SKM-1 treated with dmso at 0.1 percent for 144 hours (cell line): Measurements from ENCODE around the gene MAML1.
A peak's percentile ranks its signal among the peaks of the same experiment; 100 is the strongest.
"Not testable (repeated sequence)": the region's sequence is repeated elsewhere in the genome, so short reads cannot be mapped to it uniquely, and the experiment has no call there.

ENCODE experiments used
- DNase-seq: peaks from one replicate; lab custom pipeline; 2025; ENCODE audit not compliant: unreplicated experiment; lab: John Stamatoyannopoulos, UW

The MAML1 gene

DNA sequence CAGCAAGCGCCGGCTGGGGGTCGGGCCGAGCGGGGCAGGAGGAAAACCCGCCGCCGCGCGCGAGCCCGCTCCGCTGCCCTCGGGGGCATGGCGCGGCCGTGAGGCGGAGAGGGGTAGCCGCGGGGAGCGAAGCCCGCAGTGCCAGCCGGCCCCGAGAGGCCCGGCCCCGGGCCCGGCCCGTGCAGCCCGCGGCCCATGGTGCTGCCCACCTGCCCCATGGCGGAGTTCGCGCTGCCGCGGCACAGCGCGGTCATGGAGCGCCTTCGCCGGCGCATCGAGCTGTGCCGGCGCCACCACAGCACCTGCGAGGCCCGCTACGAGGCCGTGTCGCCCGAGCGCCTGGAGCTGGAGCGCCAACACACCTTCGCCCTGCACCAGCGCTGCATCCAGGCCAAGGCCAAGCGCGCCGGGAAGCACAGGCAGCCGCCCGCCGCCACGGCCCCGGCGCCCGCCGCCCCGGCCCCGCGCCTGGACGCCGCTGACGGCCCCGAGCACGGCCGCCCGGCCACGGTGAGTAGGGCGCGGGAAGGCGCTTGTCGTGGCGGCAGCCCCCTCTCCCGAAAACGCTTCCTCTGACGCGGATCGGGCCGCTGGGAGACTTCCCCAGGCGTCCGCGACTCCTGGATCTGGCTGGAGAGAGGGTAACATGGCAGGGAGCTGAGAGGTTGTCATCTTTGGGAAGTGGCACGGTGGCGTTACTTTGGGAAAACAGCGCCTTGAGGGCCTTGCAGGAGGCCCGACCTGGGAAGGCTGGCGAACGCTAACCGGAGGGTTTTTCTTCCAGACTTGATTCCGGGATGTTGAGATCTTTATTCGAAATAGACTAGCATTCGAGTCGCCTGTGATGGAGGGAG lies 523 bp downstream of the MAML1 start:
- no peak for DNase-seq

DNA sequence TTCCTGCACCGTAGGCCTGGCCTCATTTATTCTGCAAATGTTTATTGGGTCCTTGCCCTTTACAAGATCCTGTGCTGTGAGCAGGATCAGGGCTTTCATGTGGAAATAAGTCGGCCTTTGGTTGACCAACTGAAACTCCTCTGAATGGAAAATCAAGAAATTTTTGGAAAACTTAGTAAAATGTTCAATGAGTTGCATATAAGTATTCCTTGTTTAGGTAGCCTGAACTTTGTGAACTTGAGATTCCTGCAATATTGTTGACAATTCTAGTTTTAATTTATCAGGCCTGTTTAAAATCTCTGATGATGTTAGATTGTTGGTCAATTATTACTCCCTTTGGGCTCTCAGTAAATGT lies 1.1 kb downstream of the MAML1 start:
- DNase-seq = no peak

DNA sequence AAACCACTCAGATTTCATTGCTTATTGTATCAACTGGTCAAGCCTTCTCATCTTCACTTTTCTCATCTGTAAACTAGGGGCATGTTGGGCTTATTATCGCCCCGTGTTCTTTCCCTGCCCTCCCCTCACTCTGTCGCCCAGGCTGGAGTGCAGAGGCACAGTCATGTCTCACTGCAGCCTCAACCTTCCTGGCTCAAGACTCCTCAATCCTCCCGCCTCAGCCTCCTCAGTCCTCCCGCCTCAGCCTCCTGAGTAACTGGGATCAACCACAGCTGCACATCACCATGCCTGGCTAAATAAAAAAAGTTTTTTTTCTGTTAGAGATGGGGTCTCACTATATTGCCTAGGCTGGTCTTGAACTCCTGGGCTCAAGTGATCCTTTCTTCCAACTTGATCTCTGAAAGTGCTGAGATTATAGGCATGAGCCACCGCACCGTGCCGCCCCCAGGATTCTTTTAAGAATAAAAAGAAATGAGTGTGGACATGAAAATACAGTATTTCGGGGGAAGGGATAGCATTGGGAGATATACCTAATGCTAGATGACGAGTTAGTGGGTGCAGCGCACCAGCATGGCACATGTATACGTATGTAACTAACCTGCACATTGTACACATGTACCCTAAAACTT lies 2.0 kb downstream of the MAML1 start:
- DNase-seq = no peak

DNA sequence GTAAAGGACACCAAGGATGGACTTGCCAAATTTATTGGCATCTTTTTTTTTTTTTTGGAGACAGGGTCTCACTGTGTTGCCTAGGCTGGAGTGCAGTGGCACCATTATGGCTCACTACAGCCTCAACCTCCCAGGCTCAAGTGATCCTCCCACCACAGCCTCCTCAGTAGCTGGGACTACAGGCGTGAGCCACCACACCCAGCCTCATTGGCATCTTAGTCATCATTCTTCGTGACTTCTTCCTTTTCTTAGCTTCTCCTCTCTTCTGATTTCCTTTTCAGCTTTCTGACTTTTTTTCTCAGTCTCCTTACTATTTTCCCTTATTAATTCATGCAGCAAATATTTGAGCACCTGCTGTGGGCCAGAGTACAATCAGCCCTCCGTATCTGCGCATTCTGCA lies 6.1 kb downstream of the MAML1 start:
- no peak for DNase-seq

DNA sequence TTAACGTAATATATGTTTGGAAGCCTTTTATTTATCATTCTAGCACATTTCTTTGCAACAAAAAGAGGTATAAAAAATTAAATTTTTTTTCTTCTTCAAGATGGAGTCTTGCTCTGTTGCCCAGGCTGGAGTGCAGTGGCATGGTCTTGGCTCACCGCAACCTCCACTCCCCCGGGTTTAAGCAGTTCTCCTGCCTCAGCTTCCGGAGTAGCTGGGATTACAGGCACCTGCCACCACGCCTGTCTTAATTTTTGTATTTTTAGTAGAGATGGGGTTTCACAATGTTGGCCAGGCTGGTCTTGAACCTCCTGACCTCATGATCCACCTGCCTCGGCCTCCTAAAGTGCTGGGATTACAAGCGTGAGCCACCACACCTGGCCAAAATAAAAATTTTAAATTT lies 11.5 kb downstream of the MAML1 start:
- DNase-seq = not testable (repeated sequence)

DNA sequence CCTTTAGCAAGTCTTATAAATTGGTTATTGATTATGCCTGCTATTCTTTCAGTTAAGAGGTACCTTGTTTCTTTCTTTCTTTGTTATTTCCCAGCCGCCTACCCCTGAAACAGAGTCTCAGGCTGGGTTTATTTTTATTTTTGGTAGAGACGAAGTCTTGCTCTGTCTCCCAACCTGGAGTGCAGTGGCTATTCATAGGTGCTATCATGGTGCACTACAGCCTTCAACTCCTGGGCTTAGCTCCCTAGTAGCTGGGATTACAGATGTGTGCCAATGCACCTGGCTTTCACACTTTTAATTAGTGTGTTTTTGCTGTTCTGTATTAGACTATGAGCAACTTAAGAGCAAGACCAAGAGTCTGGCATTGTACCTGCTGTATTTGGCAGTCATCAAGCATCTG lies 14.2 kb downstream of the MAML1 start:
- DNase-seq = no peak

DNA sequence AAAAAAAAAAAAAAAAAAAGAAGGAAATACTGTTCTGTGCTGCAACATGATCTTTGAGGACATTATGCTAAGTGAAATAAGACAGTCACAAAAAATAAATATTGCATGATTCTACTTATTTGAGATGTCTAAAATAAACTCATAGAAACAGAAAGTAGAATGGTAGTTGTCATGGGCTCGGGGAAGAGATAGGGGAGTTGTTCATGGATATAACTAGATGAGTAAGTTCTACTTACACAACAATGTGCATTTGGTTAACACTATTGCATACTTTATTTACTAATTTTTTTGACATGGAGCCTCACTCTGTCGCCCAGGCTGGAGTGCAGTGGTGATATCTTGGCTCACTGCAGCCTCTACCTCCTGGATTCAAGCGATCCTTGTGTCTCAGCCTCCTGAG lies 15.2 kb downstream of the MAML1 start:
- DNase-seq = no peak

DNA sequence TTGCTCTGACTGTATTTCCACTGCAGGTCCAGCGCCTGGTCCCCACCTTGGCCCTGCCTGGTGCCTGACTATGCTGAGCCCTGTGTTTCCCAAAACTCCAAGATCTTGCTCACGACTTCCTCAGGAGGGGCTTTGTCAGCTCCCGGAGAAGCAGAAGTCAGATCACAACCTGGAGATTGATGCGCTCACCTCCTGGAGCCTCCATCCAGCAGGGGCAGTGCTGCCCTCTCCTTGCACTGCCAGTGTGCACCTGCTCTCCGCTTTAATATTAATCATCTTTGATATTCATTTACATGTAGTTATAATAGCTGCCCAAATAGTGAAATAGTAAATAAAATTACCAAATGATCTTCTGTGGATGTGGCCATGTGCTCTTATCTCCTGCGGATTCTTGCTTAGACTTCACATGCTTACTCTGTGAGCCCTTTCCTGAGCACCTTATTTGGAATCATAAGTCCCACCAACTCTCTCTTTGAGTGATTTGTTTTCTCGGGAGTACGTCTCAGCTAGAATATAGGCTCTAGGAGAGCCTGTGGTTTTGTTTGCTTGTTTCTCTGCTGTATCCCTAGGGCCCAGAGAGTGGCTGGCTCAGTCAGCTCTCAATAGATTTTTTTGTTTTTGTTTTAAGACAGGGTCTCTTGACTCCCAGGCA lies 17.4 kb downstream of the MAML1 start:
- no peak for DNase-seq

DNA sequence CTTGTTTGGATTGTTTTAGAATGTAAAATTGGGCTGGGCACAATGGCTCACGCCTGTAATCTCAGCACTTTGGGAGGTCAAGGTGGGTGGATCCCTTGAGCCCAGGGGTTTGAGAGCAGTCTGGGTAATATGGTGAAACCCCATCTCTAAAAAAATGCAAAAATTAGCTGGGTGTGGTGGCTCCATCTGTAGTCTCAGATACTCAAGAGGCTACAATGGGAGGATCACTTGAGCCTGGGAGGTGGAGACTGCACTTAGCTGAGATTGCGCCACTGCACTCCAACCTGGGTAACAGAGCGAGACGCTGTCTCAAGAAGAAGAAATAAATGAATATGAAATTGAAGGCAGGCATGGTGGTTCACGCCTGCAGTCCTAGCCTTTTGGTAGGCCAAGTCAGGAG lies 21.3 kb downstream of the MAML1 start:
- no peak for DNase-seq

DNA sequence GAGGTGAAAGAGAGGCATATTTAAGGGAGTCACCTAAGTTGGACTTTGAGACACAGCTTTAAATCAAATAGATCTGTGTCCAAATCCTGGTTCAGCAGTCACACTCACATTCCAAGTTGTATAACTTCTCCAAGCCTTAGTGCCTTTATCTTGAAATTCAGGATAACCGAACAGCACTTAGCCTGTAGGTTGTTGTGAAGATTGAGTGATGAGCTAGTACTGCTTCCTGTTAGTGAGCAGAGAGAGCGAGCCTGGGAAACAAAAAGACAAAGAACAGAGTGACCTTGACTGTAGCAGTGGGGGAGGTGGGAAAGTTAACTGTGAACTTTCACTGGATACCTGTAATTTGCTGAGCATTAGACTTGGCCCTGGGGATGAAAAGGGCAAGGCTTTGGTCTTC lies 22.4 kb downstream of the MAML1 start:
- DNase-seq = no peak

DNA sequence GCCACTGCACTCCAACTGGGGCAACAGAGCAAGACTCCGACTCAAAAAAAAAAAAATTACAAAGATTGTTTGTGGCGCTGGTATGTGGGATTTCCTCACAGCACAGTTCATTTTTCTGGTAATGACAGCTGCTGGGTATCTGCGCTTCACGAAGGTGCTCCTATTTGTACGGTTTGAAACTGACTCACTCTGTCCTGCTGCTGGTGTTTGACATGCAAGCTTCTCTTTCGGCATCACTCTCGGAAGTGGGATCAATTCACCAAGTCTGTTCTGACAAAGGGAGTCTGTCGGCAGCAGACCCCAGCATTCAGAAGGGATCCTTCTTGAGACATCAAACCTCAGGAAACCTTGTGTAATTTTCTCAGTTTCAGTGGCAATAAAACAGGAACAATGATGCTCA lies 26.3 kb downstream of the MAML1 start:
- DNase-seq = peak; percentile 52

DNA sequence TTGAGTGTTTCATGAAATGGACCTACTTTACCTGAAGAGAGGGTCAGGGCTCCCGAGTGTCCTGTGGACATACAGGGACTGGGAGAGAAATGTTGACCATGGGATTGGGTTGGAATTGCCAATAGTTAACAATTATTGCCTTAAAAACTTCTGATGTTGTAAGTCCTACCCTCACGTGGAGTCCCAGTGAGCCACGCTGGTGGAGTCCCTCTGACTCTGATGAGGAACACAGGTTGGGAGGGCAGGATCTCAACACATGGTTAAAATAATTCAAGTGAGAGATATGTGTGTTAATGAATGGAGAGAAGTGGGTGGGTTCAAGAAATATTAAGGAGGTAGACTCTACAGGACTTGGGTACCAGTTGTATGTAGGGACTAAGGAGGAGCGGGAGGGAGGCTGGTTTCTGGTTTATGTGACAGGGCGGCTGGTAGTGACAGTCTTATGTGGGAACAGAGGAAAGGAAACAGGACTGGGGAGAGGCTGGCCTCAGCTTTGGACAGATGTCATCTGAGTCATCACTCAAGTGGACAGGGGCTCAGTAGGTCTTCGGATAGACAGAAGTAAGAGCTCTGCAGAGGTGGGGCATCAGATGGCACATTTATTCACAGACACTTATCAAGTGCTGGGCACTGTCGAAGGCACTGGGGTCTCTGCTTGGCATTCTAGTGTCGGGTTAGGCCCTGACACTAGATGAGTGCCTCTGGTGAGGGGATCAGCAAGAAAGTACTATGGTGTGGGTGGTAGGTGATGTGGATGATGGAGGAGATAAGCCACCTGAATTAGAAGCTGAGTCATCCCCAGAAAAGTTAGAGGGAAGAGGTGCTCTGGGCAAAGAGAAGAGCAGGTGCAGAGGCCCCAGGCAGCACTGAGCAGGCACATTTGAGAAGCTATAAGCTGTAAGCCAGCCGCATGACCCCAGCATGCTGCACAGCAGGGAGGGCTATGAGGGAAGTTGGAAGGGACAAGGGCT lies 27.2 kb downstream of the MAML1 start:
- no peak for DNase-seq

DNA sequence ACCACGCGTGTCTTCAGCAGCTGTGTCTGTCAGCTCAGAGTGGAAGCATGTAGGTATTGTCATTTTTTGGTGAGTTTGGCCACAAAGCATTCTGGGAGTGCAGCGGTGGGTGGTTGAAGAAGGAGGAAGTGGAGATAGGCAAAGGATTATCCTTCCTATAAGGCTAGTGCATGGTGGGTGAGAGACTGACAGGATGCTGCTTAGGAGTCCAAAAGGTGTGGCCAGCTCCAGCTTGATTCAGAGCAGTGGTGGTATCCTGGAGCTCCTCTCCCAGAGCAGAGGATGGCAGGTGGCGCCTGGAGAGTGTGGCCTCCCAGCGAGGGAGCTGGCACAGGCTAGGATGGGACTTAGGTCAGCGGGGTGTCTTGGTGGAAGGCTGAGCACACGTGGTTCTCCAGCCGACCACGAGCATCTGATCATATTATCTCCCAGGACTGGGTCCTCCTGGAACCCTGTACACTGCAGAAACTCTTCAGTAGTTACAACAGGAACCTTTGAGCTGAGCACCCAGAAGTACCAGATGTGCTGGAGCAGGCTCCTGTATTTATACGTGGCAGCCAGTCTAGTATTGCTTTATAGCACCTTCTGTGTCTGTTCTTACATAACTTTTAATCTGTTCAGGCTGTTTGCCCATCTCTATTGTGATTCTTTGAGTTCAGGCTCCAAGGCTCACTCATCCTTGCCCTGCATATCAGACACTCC lies 29.6 kb downstream of the MAML1 start:
- peak; percentile 77 for DNase-seq

DNA sequence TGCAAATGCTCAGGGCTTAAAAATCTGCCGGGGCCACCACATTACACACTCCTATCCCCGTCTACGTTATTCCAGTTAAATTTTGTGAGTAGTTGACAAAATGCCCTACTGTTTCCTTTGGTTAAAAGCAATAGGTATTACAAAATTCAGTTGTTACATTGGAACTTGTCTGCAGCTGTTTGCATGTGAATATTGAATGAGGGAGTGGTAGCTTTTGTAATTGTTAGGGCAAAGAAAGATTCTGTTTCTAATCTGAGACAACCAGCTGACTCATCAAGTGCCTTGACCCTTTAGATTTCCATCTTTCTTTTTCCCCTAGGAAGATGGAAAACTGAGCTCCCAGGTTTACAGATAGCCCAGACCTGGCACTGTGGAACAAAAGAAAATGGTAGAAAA lies 30.2 kb downstream of the MAML1 start:
- DNase-seq = no peak

DNA sequence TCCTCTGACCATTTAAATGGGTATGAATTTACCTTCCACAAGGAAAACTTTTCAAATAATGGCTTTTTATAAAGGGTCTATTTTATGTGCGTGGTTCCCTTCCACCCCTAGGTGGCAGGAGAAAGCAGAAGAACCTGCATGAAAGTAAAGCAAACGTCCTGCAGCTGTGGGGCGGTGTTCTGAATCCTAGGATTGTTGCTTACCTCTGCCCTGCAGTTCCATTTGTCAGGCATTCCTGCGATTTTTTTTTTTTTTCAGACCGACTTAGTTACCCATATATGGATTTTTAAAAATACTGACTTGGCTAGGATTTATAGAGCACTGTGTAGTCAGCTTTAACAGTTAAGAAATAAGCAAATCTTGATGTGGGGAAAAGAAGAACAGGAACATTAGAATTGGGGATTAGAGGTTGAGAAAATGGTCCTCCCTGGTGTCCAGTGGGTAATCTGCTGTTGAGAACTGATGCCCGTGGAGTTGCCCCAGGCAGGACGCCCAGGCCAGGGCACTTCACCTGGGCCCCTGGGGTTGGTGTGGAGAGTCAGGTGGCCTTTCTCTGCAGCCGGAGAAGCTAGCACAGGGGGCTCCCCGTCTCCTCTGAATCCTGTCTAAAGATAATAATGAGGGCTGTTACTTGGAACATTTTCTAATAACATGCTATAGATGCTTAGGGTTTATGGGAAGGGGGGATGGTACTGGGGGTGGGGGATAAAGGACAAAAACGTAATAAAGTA lies 30.8 kb downstream of the MAML1 start:
- peak; percentile 61 for DNase-seq

DNA sequence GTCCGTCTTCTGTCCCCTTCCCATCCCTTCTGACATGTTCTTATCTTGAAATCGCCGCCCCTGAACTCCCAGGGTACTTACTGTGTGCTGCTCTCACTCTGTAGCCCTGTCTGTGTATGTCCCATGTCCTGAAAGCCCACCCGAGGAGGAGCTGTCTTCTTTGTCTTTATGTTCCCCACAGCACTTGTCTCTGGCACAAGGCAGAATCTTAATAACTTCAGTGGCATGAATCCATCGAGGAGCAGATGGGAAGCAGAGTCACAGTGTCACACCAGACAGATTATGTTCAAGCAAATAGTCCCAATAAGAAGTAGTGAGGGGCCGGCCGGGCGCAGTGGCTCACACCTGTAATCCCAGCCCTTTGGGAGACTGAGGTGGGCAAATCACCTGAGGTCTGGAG lies 31.4 kb downstream of the MAML1 start:
- no peak for DNase-seq

DNA sequence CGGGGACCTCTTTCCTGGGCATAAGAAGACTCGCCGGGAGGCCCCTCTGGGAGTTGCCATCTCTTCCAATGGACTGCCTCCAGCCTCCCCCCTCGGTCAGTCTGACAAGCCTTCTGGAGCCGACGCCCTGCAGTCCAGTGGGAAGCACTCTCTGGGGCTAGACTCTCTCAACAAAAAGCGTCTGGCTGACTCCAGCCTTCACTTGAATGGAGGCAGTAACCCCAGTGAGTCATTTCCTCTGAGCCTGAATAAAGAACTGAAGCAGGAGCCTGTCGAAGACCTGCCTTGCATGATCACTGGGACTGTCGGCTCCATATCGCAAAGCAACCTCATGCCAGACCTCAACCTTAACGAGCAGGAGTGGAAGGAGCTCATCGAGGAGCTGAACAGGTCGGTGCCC lies 32.8 kb downstream of the MAML1 start:
- no peak for DNase-seq

DNA sequence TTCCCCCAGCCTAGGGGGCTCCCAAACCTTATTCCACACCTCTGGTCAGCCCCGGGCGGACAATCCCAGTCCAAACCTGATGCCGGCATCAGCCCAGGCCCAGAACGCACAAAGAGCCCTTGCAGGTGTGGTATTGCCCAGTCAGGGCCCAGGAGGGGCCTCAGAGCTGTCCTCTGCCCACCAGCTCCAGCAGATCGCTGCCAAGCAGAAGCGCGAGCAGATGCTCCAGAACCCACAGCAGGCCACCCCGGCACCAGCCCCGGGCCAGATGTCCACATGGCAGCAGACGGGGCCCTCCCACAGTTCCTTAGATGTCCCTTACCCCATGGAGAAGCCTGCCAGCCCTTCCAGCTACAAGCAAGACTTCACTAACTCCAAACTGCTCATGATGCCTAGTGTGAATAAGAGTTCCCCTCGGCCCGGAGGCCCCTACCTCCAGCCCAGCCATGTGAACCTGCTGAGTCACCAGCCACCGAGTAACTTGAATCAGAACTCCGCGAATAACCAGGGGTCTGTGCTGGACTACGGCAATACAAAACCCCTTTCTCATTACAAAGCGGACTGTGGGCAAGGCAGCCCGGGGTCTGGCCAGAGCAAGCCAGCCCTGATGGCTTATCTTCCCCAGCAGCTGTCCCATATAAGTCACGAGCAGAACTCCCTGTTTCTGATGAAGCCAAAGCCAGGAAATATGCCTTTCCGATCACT lies 33.6 kb downstream of the MAML1 start:
- no peak for DNase-seq

DNA sequence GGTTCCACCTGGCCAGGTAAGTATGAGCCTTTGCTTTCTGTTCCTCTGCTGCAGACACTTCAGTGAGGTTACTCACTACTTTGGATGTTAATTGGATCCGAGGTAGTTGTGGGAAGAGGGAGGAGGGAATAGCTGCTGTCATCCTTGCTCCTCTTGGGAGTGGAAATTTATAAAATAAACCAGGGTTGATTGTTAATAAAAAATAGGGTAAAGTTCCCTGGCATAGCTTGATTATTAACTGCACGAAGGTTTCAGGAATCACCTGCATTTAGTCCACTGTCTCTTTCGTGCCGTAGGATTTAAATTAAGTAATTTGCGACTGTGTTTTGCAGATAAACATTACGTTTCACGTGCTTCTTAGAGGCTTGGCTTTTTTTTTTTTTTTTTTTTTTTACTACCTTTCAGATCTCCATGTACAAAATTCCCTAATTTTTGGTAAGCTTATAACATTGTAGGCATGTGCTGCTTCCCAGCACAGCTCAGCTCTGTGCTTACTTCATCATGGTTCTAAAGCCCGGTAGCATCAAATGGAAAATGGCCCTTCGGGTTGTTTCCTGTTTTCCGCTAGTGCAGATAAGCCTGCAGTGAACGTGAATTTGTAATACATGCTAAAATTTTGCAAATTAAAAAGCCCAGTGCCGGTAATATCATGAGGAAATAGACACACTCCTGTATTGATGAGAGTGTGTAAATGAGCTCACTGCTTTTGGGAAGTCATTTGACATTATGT lies 34.3 kb downstream of the MAML1 start:
- DNase-seq = no peak
